ENCODE data around the gene WDR90. TPM values are rescaled to one million over a fixed set of nuclear protein-coding genes. Genes with fewer than 3 reads are reported as not detected.

The WDR90 gene
- total RNA-seq, 1 experiment from 2014 or later, result 57.8 TPM

GRCh38 chr16:633336-634050 lies 15.7 kb upstream of the WDR90 start:
- no peaks in the 10 kb centered on the region for H3K27me3 ChIP-seq (replicated peaks; ENCODE audit: control insufficient read depth, insufficient read depth, low read length)
- no peak for TF ChIP-seq CTCF (IDR thresholded peaks at IDR 0.05; ENCODE audit: insufficient read depth in 1 of 2, low read depth in 1 of 2, low read length in 1 of 2, severe bottlenecking in 1 of 2, unreplicated experiment in 1 of 2)
- H3K4me3 Mint-ChIP-seq (ENCODE audit: unreplicated experiment), result no peak overlapping the region
- no peak for DNase-seq
- H3K4me3 ChIP-seq (ENCODE audit: low read depth, low read length), result no peak overlapping the region
- ChIA-PET CTCF (no interaction called here), POLR2A (interaction anchor here (0.5 kb wide), 1 partner anchor 76 kb away, joined by 3 read pairs; no protein-coding TSS in a partner anchor)
- peaks cover 10% of the 10 kb centered on the region for H3K4me1 ChIP-seq
- no peaks in the 10 kb centered on the region for H3K4me1 Mint-ChIP-seq (ENCODE audit: low read depth, unreplicated experiment)
- intact Hi-C loops (cut with micrococcal nuclease; ENCODE audit: unreplicated experiment), result no loop called here
- no peaks in the 10 kb centered on the region for H3K27me3 Mint-ChIP-seq (ENCODE audit: insufficient read depth, unreplicated experiment)
- no peaks in the 10 kb centered on the region for H3K9me3 ChIP-seq
- no peaks in the 10 kb centered on the region for H3K36me3 ChIP-seq (ENCODE audit: control insufficient read depth, insufficient read depth, low read length)
- H3K9me3 Mint-ChIP-seq (ENCODE audit: unreplicated experiment), result no peaks in the 10 kb centered on the region
- BruUV-seq (replicated peaks), result no TSS peak
- peaks cover 32% of the 10 kb centered on the region for H3K36me3 Mint-ChIP-seq (ENCODE audit: insufficient read depth, unreplicated experiment)
- H3K27ac Mint-ChIP-seq (ENCODE audit: unreplicated experiment), result no peak overlapping the region

- Histone ChIP-seq H3K4me1 (peaks cover 10% of the 10 kb centered on the region), H3K36me3 (ENCODE audit: control insufficient read depth, insufficient read depth, low read length) (no peaks in the 10 kb centered on the region), H3K27me3 (replicated peaks; ENCODE audit: control insufficient read depth, insufficient read depth, low read length) (no peaks in the 10 kb centered on the region), H3K9me3 (no peaks in the 10 kb centered on the region), H3K4me3 (ENCODE audit: low read depth, low read length) (no peak overlapping the region)
- H3K27ac Mint-ChIP-seq (ENCODE audit: unreplicated experiment), result no peak overlapping the region
- BruUV-seq (replicated peaks), result no TSS peak
- no peaks in the 10 kb centered on the region for H3K4me1 Mint-ChIP-seq (ENCODE audit: low read depth, unreplicated experiment)
- DNase-seq, result no peak
- H3K27me3 Mint-ChIP-seq (ENCODE audit: insufficient read depth, unreplicated experiment), result no peaks in the 10 kb centered on the region
- CTCF ChIA-PET, result no interaction called here
- peak overlapping the region; percentile 93 for H3K4me3 Mint-ChIP-seq (ENCODE audit: unreplicated experiment)
- POLR2A ChIA-PET, result no interaction called here
- no peak for TF ChIP-seq CTCF (IDR thresholded peaks at IDR 0.05; ENCODE audit: insufficient read depth in 1 of 2, low read depth in 1 of 2, low read length in 1 of 2, severe bottlenecking in 1 of 2, unreplicated experiment in 1 of 2)
- peaks cover 29% of the 10 kb centered on the region for H3K36me3 Mint-ChIP-seq (ENCODE audit: insufficient read depth, unreplicated experiment)
- H3K9me3 Mint-ChIP-seq (ENCODE audit: unreplicated experiment), result no peaks in the 10 kb centered on the region
- intact Hi-C loops (cut with micrococcal nuclease; ENCODE audit: unreplicated experiment), result no loop called here
Observed at GRCh38 chr16:634051-634670, 15.0 kb upstream of the WDR90 start.

GRCh38 chr16:634996-635395 lies 14.2 kb upstream of the WDR90 start:
- Histone ChIP-seq H3K27me3 (replicated peaks; ENCODE audit: control insufficient read depth, insufficient read depth, low read length) (no peaks in the 10 kb centered on the region), H3K9me3 (no peaks in the 10 kb centered on the region), H3K36me3 (ENCODE audit: control insufficient read depth, insufficient read depth, low read length) (no peaks in the 10 kb centered on the region), H3K4me3 (ENCODE audit: low read depth, low read length) (peak overlapping the region; percentile 73), H3K4me1 (peaks cover 10% of the 10 kb centered on the region)
- BruUV-seq (replicated peaks), result no TSS peak
- Mint-ChIP-seq H3K9me3 (ENCODE audit: unreplicated experiment) (no peaks in the 10 kb centered on the region), H3K27ac (ENCODE audit: unreplicated experiment) (no peak overlapping the region), H3K36me3 (ENCODE audit: insufficient read depth, unreplicated experiment) (peaks cover 21% of the 10 kb centered on the region), H3K27me3 (ENCODE audit: insufficient read depth, unreplicated experiment) (no peaks in the 10 kb centered on the region), H3K4me1 (ENCODE audit: low read depth, unreplicated experiment) (no peaks in the 10 kb centered on the region), H3K4me3 (ENCODE audit: unreplicated experiment) (peak overlapping the region; percentile 93)
- intact Hi-C loops (cut with micrococcal nuclease; ENCODE audit: unreplicated experiment), result no loop called here
- ChIA-PET CTCF (no interaction called here), POLR2A (no interaction called here)
- no peak for DNase-seq
- no peak for TF ChIP-seq CTCF (IDR thresholded peaks at IDR 0.05; ENCODE audit: insufficient read depth in 1 of 2, low read depth in 1 of 2, low read length in 1 of 2, severe bottlenecking in 1 of 2, unreplicated experiment in 1 of 2)

All from Caco-2 (cell line).